Measurements from ENCODE around the gene MUC4. TPM values are rescaled to one million over a fixed set of nuclear protein-coding genes. Genes with fewer than 3 reads are reported as not detected.

Gene MUC4
- total and polyA plus RNA-seq, 7 donors, result under 0.01 to 195 (median 7.4) TPM; not detected in 1

- TF ChIP-seq CTCF (IDR thresholded peaks at IDR 0.05) (no peak), EP300 (IDR thresholded peaks at IDR 0.05) (no peak), POLR2A (IDR thresholded peaks at IDR 0.05) (no peak), POLR2AphosphoS5 (IDR thresholded peaks at IDR 0.05) (no peak)
- Histone ChIP-seq H3K4me3 (no peak overlapping the region), H3K27ac (no peak overlapping the region), H3K27me3 (no peaks in the 10 kb centered on the region), H3K36me3 (peaks cover 0 to 18% (median 7%) of the 10 kb centered on the region in 4 donors), H3K4me1 (no peaks in the 10 kb centered on the region), H3K9me3 (no peaks in the 10 kb centered on the region)
- 78 to 89% methylated on average over 7 of the region's 7 CpGs for WGBS, 2 donors
- DNase-seq, result no peak
- intact Hi-C loops (cut with DNase I), result no loop called here
Measured at GRCh38 chr3:195718477-195718984, 93.2 kb downstream of the MUC4 start.

- 60 to 71% methylated on average over 5 of the region's 5 CpGs for WGBS, 2 donors
- Histone ChIP-seq H3K9me3 (no peaks in the 10 kb centered on the region), H3K4me3 (no peak overlapping the region), H3K27me3 (no peaks in the 10 kb centered on the region), H3K4me1 (no peaks in the 10 kb centered on the region), H3K27ac (no peak overlapping the region), H3K36me3 (peaks cover 0 to 18% (median 7%) of the 10 kb centered on the region in 4 donors)
- no peak for TF ChIP-seq CTCF (IDR thresholded peaks at IDR 0.05)
- TF ChIP-seq POLR2AphosphoS5 (IDR thresholded peaks at IDR 0.05), result no peak
- no peak for TF ChIP-seq EP300 (IDR thresholded peaks at IDR 0.05)
- no peak for TF ChIP-seq POLR2A (IDR thresholded peaks at IDR 0.05)
- intact Hi-C loops (cut with DNase I), result no loop called here
- DNase-seq, result no peak
Measured at GRCh38 chr3:195717852-195718476, 93.8 kb downstream of the MUC4 start.

- Histone ChIP-seq H3K4me3 (no peak overlapping the region), H3K36me3 (peaks cover 0 to 18% (median 7%) of the 10 kb centered on the region in 4 donors), H3K27me3 (no peaks in the 10 kb centered on the region), H3K9me3 (no peaks in the 10 kb centered on the region), H3K4me1 (no peaks in the 10 kb centered on the region), H3K27ac (no peak overlapping the region)
- WGBS, 2 donors, result 79 to 83% methylated on average over 9 of the region's 9 CpGs
- DNase-seq, result no peak
- no peak for TF ChIP-seq CTCF (IDR thresholded peaks at IDR 0.05)
- no peak for TF ChIP-seq POLR2AphosphoS5 (IDR thresholded peaks at IDR 0.05)
- TF ChIP-seq EP300 (IDR thresholded peaks at IDR 0.05), result no peak
- no peak for TF ChIP-seq POLR2A (IDR thresholded peaks at IDR 0.05)
- intact Hi-C loops (cut with DNase I), result no loop called here
Measured at GRCh38 chr3:195717416-195717815, 94.3 kb downstream of the MUC4 start.

GRCh38 chr3:195715583-195716266 is 96.0 kb downstream of the MUC4 start:
- intact Hi-C loops (cut with DNase I), result no loop called here
- no peaks in the 10 kb centered on the region for H3K4me1 ChIP-seq
- H3K36me3 ChIP-seq, result peaks cover 10 to 31% (median 10%) of the 10 kb centered on the region in 4 donors
- H3K27ac ChIP-seq, result no peak overlapping the region
- 75 to 81% methylated on average over 14 of the region's 14 CpGs for WGBS, 2 donors
- no peaks in the 10 kb centered on the region for H3K27me3 ChIP-seq
- no peak overlapping the region for H3K4me3 ChIP-seq
- DNase-seq, result no peak
- no peaks in the 10 kb centered on the region for H3K9me3 ChIP-seq
- TF ChIP-seq POLR2A (IDR thresholded peaks at IDR 0.05), result no peak
- no peak for TF ChIP-seq EP300 (IDR thresholded peaks at IDR 0.05)

- H3K27me3 ChIP-seq, result no peaks in the 10 kb centered on the region
- no peaks in the 10 kb centered on the region for H3K4me1 ChIP-seq
- H3K9me3 ChIP-seq, result no peaks in the 10 kb centered on the region
- TF ChIP-seq POLR2A (IDR thresholded peaks at IDR 0.05), result no peak
- TF ChIP-seq EP300 (IDR thresholded peaks at IDR 0.05), result no peak
- TF ChIP-seq POLR2AphosphoS5 (IDR thresholded peaks at IDR 0.05), result no peak
- TF ChIP-seq CTCF (IDR thresholded peaks at IDR 0.05), result no peak
- WGBS, 2 donors, result 68 to 77% methylated on average over 4 of the region's 4 CpGs
- H3K27ac ChIP-seq, result no peak overlapping the region
- no peak for DNase-seq
- no peak overlapping the region for H3K4me3 ChIP-seq
- H3K36me3 ChIP-seq, result peaks cover 10 to 31% (median 10%) of the 10 kb centered on the region in 4 donors
- intact Hi-C loops (cut with DNase I), result no loop called here
Measured at GRCh38 chr3:195715134-195715533, 96.6 kb downstream of the MUC4 start.
